Pancreas (tissue), 10 donors: ENCODE measurements around the gene HADHB. TPM values are rescaled to one million over a fixed set of nuclear protein-coding genes. Genes with fewer than 3 reads are reported as not detected.
A peak's percentile ranks its signal among the peaks of the same experiment; 100 is the strongest.
"Not testable (repeated sequence)": the region's sequence is repeated elsewhere in the genome, so short reads cannot be mapped to it uniquely, and the experiment has no call there.

Experiments used
- ATAC-seq, 4 donors: fragments of 200-7000 bp; cut with Tn5 transposase; one replicate each; pipeline versions ENCODE4 v1.8.0 to v1.9.1; 2020; ENCODE audit warnings: mild to moderate bottlenecking in 4 of 4, moderate library complexity in 4 of 4
- DNase-seq, 6 donors: peaks; one replicate each; pipeline ENCODE4 v3.0.0-alpha.2; 2020
- FAIRE-seq: peaks from 2 replicates; lab custom pipeline; 2012; peaks lifted over from hg19 to GRCh38; lab: Jason Lieb, UNC
- H3K27ac ChIP-seq, 4 donors: fragments of 200-600 bp; sonication (generic); 1 replicate in 3 of 4; 2 replicates in 1 of 4; pipeline versions ENCODE4 v1.5.0 to v1.8.0; 2020
- H3K27me3 ChIP-seq, 4 donors: fragments of 200-600 bp; one replicate each; pipeline ENCODE4 v1.8.0; 2021
- H3K36me3 ChIP-seq, 3 donors: fragments of 200-600 bp; sonication (generic) in 1 of 3; one replicate each; pipeline versions ENCODE4 v1.5.0 to v1.8.0; 2020 to 2021
- H3K4me1 ChIP-seq, 3 donors: fragments of 200-600 bp; one replicate each; pipeline ENCODE4 v1.8.0; 2021
- H3K4me3 ChIP-seq, 4 donors: fragments of 200-600 bp; sonication (generic) in 2 of 4; one replicate each; pipeline versions ENCODE4 v1.5.0 to v1.8.0; 2020 to 2021
- H3K9me3 ChIP-seq, 4 donors: fragments of 200-600 bp; one replicate each; pipeline ENCODE4 v1.8.0; 2021
- WGBS, 2 donors: extraction: QIAGEN DNeasy Blood & Tissue Kit; methylation state at CpG; one replicate each; pipeline ENCODE4 v1.1.7; 2013; 5-methylcytosine and 5-hydroxymethylcytosine counted together
- intact Hi-C, 3 donors: fragments of 100-400 bp; cut with DNase I; formaldehyde crosslinking; loops; one replicate each; pipeline versions ENCODE4 v1.11.1 to v1.14.2; 2022
- polyA plus RNA-seq, 2 donors: library from polyadenylated mRNA; stranded (reverse); fragments of 200-250 nt; gene quantifications; one replicate each; pipeline ENCODE4 v1.2.3, GENCODE V29; 2013
- total RNA-seq, 6 donors: library from RNA; stranded (reverse); fragmentation: NEBNext Ultra II Directional in 4 of 6; extraction: Animal tissue kit (Norgen Biotek cat#: 25700) in 4 of 6; gene quantifications; one replicate each; pipeline versions ENCODE4 v1.2.1 to v1.2.4, GENCODE V29; 2021 to 2023
- TF ChIP-seq, protein P1 (sequence below), 4 donors: fragments of 200-600 bp; sonication (generic) in 3 of 4; IDR thresholded peaks; one replicate each; pipeline versions ENCODE4 v1.5.0 to v1.8.0; 2021; ENCODE audit warnings: antibody characterized with exemption in 4 of 4
- donor health status: healthy with polysubstance abuse.
- donor health status: DM: no; HTN: no; CAD: no; lungs with moderate emphysema.
- donor health status: DM: no; HTN: no; CAD: no.
- donor health status: control.
- donor health status: control.
- donor health status: Bipolar disorder and iron deficiency.
- donor health status: DM: yes; HTN: yes; CAD: no.
- donor health status: DM: no; HTN: no; CAD: no.
- donor health status: DM: no; HTN: no; CAD: no.
- donor health status: DM: yes; HTN: yes; CAD: no.

Gene HADHB
- total and polyA plus RNA-seq, 8 donors = 36.3 to 76.8 (median 60.2) TPM

DNA sequence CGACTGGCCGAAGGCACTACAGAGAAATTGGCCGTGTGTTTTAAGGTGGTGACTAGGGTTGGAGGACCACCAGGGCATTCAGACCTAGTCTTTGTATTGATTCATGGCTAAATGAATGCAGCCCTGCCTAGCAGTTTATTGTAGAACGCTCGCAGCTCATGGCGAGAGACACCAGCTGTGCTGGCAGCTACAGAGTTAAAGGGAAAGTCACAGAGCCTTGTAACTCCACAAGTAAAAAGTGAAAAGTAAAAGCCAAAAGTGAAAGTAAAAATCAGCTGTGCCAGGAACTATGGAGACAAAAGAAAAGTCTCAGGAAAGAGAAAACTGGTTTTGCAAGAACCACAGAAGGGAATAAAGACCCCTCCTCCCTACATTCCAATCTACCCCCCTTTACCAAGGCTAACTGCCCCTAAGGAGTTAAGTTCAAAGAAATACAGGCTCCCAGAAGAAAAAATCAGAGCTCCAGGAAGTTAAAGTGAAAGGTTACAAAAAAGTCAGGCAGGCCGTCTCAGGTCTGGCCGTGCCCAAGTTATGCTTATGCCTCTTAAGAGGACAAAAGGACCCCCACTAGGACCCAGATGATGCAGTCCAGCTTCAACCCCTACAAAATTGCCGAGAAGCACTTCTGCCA is 54.8 kb downstream of the HADHB start:
- WGBS, 2 donors = 0 to 2% methylated on average over 9 of the region's 9 CpGs
- ATAC-seq (peak; percentile 73 to 87 (median 80)), FAIRE-seq (no peak)

DNA sequence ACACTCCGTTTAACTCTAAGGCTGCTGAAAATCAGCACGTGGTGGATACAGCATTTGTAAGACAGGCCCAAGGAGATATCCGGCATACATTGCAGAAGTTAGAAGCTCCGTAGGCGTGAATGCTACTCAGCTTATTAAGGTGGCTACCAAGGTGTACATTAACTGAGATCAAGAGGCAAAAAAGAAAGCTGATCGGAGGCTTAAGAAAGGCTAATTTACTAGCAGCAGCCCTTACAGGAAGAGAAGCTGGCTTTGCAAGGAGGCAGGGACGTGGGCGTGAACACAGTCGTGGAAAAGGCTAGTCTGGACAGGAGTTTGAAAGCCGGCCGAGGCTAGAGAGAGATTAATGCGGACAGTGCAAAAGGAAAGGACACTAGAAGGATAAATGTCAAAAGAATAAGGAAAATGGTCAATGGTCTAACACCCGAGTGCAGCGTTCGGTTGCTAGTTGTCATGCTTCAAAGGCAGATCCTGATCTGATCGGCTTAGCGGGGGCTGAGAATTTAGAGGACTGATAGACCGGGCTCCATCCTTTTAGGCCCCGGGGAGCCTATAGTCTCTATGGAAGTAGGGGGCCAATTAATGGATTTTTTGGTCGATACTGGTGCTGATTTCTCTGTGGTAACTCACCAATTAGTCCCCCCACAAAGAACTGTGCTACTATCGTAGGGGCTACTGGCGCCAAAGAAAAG is 55.6 kb downstream of the HADHB start:
- no peak for FAIRE-seq
- WGBS, 2 donors = 39 to 42% methylated on average over 22 of the region's 22 CpGs

More for the DNA sequence above, 54.8 kb downstream of the HADHB start:
- DNase-seq = peak in 3 of 6 donors; percentile 24 to 45 (median 44)
- intact Hi-C loops = no loop called here
- Histone ChIP-seq H3K4me1 (peaks cover 0 to 4% (median 0%) of the 10 kb centered on the region in 3 donors), H3K36me3 (no peaks in the 10 kb centered on the region), H3K27ac (peak overlapping the region; percentile 35 to 89 (median 70)), H3K9me3 (no peaks in the 10 kb centered on the region), H3K4me3 (peak overlapping the region; percentile 8 to 56 (median 34)), H3K27me3 (no peaks in the 10 kb centered on the region)
- TF ChIP-seq, protein P1, sequence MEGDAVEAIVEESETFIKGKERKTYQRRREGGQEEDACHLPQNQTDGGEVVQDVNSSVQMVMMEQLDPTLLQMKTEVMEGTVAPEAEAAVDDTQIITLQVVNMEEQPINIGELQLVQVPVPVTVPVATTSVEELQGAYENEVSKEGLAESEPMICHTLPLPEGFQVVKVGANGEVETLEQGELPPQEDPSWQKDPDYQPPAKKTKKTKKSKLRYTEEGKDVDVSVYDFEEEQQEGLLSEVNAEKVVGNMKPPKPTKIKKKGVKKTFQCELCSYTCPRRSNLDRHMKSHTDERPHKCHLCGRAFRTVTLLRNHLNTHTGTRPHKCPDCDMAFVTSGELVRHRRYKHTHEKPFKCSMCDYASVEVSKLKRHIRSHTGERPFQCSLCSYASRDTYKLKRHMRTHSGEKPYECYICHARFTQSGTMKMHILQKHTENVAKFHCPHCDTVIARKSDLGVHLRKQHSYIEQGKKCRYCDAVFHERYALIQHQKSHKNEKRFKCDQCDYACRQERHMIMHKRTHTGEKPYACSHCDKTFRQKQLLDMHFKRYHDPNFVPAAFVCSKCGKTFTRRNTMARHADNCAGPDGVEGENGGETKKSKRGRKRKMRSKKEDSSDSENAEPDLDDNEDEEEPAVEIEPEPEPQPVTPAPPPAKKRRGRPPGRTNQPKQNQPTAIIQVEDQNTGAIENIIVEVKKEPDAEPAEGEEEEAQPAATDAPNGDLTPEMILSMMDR (IDR thresholded peaks at IDR 0.05) = no peak

DNA sequence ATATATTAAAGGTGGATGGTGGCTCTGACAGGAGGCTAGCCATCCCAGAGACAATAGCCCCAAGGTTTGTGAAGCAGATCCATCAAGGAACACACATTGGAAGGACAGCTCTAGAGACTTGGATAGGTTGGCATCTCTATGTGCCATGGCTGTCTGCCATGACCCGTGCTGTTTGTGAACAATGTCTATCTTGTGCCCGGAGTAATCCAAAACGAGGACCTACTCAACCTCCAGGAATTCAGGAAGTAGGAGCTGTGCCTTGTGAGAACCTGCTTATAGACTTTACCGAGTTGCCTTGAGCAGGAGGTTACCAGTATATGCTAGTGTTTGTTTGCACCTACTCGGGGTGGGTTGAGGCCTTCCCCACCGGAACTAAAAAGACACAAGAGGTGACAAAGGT is 58.1 kb downstream of the HADHB start:
- Histone ChIP-seq H3K4me3 (no peak overlapping the region), H3K4me1 (peaks cover 0 to 4% (median 0%) of the 10 kb centered on the region in 3 donors), H3K9me3 (no peaks in the 10 kb centered on the region), H3K36me3 (no peaks in the 10 kb centered on the region), H3K27ac (no peak overlapping the region), H3K27me3 (no peaks in the 10 kb centered on the region)
- TF ChIP-seq, protein P1 (IDR thresholded peaks at IDR 0.05) = no peak
- intact Hi-C loops = no loop called here
- WGBS, 2 donors = 55 to 66% methylated on average over 6 of the region's 6 CpGs
- ATAC-seq (no peak), FAIRE-seq (no peak), DNase-seq (no peak)

More for the DNA sequence above, 55.6 kb downstream of the HADHB start:
- no peaks in the 10 kb centered on the region for H3K27me3 ChIP-seq
- DNase-seq = peak in 1 of 6 donors; percentile 41
- H3K4me1 ChIP-seq = peaks cover 0 to 4% (median 0%) of the 10 kb centered on the region in 3 donors
- intact Hi-C loops = no loop called here
- no peaks in the 10 kb centered on the region for H3K36me3 ChIP-seq
- peak overlapping the region in 3 of 4 donors; percentile 28 to 56 (median 39) for H3K4me3 ChIP-seq
- peak overlapping the region in 3 of 4 donors; percentile 65 to 89 (median 74) for H3K27ac ChIP-seq
- H3K9me3 ChIP-seq = no peaks in the 10 kb centered on the region
- peak in 3 of 4 donors; percentile 31 to 56 (median 49) for ATAC-seq
- TF ChIP-seq, protein P1 (IDR thresholded peaks at IDR 0.05) = no peak

DNA sequence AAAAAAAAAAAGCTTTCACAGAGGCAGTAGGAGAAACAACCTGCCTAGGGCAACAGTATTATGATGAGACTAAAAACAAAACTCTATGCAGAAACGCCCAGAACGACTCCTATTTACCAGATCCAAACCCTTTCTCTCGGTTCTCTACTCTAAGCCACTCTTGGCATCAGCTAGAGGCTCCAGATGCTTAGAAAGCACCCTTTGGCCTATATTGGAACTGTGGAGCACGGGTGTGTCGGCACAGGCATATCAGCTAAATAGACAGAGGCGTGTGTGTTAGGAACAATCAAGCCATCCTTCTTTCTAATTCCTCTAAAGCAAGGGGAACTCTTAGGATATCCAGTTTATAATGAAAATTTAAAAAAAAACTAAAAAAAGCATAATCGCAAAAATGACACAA is 60.4 kb downstream of the HADHB start:
- H3K9me3 ChIP-seq, H3K4me1 ChIP-seq, FAIRE-seq, H3K36me3 ChIP-seq, intact Hi-C loops, ATAC-seq, H3K27ac ChIP-seq, H3K27me3 ChIP-seq, H3K4me3 ChIP-seq, DNase-seq: not testable (repeated sequence)
- 74 to 82% methylated on average over 7 of the region's 7 CpGs for WGBS, 2 donors

DNA sequence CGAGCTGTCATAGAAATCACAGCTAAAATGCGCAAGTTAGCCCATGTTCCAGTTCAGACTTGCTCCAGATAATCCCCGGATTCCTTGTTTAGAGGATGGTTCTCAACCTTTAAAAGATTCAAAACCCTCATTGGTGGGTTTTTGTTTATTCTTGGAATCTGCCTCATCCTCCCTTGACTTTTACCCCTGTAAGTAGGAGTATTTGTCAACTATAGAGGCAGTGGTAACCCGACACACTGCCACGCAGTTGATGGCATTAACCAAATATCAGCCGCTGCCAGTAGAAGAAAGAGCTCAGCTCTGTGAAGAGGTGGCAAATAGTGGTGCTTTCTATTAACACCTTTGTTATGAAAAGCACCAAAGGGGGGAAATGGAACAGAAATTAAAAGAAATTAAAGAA is 60.8 kb downstream of the HADHB start:
- no peak for FAIRE-seq
- Histone ChIP-seq H3K4me3 (no peak overlapping the region), H3K9me3 (no peaks in the 10 kb centered on the region), H3K27me3 (no peaks in the 10 kb centered on the region), H3K36me3 (no peaks in the 10 kb centered on the region), H3K4me1 (peaks cover 0 to 3% (median 0%) of the 10 kb centered on the region in 3 donors), H3K27ac (no peak overlapping the region)
- WGBS, 2 donors = 79 to 83% methylated on average over 6 of the region's 6 CpGs
- DNase-seq = no peak
- ATAC-seq = no peak
- TF ChIP-seq, protein P1 (IDR thresholded peaks at IDR 0.05) = no peak
- intact Hi-C loops = no loop called here
